ENCODE measurements around the gene SEMA3B.
"Not testable (repeated sequence)": the region's sequence is repeated elsewhere in the genome, so short reads cannot be mapped to it uniquely, and the experiment has no call there.

The SEMA3B gene

DNA sequence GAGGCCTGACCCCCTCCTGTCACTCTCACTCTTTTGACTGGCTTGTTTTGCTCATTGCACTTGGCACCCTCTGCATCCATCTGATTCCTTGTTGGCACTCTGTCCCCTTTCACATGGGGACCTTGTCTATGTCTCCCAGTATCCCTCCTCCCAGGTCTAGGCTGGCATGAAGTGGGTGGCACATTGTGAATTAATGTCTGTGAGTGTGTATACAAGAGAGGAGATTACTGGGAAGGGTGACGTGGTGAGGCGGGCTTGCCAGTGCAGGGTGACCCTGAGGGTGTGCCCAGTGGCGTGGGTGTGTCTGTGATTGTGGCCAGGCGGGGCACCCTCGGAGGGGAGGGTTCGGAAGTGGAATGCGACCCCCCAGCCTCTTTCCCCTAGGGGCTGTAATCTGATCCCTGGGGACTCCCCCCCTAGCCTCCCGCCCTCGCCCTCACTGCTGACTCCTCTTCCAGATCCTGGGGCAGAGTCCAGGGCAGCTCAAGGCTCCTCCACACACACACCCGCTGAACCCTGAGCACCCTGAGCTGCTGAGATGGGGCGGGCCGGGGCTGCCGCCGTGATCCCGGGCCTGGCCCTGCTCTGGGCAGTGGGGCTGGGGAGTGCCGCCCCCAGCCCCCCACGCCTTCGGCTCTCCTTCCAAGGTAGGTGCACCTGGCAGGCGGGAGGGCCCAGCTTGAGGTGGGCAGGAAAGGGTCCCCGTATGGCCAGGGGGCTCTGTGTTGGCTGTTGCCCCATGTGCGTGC is at the start of gene SEMA3B:
Gene SEMA3B, plus strand, starts transcription at position 445 of the 749 bp plus-strand sequence. Its CDS starts 94 bp downstream, at position 539.
- no peak for DNase-seq (ENCODE audit: low read depth)

DNA sequence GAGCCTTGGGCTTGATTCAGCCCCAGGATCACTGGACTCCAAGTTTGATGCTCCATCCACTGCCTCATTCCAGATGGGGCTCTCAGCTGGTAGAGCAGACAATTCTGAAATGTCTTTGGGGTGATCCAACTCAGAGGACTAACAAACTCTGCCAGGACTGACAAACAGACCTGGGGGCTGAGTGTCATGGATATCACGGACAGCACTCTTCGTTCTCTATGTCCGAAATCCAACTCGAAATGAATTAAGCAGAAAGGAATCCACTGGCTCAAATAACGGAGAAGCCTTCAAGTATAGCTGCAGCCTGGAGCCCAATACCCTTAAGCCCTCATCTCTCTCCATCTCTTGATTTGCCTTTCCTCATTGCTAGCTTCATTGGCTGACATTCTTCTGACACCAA is 49.7 kb upstream of the SEMA3B start:
- DNase-seq (ENCODE audit: low read depth): no peak

DNA sequence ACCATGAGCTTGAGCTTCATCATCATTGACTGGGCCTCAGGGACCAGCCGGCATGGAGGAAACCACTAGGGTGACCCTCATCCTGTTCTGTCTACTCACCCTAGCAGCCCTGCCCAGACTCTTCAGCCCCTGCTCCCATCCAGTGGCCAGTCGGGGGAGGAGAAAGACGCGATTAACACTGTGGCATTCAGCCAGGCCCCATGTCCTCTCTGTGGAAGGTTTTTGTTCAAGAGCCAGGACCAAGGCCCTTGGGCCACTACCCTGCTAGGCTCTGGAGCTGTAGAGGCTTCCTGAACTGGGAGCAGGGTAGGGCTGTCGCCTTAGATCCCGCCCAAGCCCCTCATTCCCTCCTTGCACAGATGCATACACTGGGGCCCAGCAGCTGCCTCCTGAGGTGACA is 48.8 kb upstream of the SEMA3B start:
- DNase-seq (ENCODE audit: low read depth): no peak

DNA sequence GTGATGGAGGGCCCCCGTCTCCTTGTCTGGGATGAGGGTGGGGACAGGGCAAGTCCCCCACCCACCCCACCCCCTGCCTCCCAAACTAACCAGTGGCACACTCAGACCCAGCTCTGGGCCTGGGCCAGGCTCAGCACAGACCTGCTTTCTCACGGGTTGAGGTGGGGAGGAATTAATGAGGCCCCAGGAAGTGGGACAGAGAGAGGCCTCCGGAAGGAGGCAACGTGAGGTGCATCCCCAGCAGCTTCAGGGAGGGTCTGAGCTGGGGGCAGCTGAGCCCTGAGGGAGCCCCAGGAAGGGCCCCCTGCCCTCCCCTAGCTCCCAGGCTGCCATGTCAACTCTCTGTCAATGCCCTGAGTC is 47.9 kb upstream of the SEMA3B start:
- no peak for DNase-seq (ENCODE audit: low read depth)

DNA sequence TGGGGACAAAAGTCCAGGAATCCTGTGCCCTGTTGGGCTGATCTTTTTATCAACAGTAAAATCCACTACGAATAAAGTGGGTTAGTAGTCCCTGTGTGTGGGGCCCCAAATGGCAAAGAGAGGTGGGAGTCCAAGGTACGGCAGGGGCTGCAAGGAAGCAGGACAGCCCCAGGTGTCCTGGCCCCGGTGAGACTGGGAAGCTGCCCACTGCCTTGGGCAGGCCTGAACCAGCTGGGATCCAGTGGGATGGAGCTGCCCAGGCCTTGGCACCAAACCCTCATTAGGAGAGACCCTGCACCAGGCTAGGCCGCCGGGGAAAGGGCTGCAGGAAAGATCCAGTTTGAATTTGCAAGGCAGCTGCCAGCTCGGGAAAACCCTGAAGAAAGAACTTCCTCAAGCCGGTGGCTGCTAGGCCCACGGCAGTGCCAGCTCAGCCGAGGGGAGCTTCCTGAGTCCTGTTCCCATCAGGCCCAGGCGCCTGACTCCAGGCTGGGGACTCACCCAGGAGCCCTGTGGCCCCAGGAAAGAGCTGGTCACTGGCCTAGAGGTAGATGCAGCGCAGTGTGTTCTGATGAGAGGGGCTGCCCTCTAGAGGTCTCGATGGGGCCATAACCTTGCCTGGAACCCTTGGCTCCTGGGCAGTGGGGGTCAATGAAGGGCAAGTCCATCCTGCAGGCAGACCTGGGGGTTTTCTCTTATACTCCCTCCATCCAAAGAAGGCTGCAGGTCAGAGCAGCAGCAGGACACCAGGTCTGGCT is 47.4 kb upstream of the SEMA3B start:
- DNase-seq (ENCODE audit: low read depth): no peak

DNA sequence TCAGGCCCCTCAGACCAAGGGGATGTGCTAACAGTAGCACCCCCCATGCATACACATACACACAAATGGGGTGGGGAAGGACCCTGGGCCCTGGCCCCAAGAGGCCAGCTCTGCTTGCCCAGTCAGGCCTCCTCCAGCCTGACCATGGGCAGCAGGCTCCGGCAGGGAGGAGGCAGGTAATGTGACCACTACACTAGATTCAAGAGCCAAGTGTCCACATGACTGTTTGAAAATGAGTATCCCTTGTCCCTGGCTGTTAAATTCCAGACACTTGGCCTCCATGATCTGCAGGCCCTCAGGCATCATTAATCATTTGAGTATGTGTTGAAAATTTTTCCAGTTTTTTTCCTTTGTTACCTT is 46.8 kb upstream of the SEMA3B start:
- no peak for DNase-seq (ENCODE audit: low read depth)

DNA sequence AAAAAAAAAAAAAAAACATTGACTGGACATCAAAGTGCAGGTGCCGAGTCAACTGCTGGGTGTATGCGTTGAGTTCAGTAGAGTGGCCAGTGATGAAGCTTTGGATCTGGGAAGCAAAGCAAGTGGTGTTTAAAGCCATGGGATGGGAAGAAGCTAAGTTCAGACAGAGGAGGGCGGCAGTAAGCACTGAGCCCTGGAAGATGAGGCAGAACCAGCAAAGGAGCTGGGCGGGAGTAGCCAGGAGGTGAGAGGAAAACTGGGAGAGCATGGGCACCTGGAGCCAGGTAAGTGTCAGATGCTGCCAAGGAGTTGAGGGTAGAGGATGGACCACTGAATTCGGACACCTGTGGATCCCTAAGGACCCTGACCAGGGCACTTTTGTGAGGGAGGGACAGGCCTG is 44.3 kb upstream of the SEMA3B start:
- no peak for DNase-seq (ENCODE audit: low read depth)

DNA sequence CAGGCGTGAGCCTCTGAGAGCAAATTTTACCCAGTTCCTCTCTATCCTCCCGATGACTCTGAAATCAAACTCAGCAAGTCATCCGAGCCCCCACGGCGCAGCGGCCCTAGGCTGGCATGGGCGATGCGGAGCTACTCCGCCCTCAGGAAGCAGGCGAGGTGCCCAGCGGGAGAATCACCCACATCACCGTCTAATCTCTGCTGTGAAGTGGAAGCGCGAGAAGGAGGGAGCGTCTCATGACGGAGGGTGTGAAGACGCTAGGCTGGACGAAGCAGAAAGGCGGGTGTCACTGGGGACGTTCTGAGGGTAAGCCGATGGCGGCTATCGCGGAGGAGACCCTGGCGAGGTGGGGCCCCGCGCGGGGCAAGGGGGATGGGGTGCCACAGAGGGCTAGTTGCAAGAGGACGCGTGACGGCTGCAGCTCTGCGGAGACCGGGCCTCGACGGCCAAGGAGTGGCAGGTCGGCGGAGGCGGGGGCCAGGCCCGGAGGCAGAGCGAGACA is 42.0 kb upstream of the SEMA3B start:
- DNase-seq (ENCODE audit: low read depth): no peak

DNA sequence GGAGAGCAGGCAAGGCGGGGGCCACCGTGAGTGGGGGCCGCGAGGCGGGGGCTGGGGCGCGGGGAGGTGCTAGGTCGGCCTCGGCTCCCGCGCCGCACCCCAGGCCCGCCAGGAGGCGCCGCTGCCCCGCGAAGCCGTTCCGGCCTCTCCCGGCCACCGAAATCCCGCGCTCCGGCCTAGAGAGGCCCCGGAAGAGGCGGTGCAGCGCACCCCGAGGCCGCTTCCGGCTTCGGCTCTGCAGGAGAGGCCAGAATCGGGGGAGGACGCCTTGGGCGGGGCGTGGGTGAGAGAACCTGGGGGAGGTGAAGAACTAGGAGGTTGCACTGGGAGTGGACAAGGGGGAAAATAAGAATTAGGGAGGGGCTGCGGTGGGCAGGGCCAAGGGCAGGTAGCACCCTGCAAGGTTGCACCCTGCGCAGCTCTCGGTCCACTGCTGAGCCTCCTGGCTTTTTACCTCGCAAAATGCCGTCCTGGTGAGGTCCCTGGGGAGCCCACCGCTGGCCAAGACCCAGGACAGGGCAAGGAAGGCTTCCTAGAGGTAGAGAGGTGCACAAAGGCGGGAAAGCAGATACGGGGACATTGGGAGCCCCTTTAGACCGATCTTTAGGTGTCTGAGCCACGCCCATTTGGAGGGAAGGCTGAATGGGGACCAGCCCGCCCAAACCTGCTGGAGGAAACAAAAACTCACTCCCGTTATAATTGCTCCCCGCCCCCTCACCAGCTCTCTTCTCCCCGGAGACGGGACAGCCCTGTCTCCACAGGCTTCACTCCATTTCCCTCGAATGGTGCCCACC is 41.4 kb upstream of the SEMA3B start:
- peak; percentile 81 for DNase-seq (ENCODE audit: low read depth)

DNA sequence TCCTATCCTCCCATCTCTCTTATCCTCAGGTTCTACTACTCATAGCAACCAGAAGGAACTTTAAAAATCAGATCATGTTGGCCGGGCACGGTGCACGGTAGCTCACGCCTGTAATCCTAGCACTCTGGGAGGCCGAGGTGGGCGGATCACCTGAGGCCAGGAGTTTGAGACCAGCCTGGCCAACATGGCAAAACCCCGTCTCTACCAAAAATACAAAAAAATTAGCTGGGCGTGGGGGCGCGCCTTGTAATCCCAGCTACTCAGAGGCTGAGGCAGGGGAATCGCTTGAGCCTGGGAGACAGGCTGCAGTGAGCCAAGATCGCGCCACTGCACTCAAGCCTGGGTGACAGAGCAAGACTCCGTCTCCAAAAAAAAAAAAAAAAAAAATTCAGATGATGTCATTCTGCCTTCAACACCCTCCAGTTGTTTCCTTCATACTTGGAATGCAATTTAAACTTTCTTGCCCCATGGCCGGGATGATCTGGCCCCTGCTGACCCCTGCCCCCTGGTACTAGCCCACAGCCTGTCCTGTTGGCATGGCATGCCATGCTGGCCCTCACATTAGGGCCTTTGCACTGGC is 40.7 kb upstream of the SEMA3B start:
- DNase-seq (ENCODE audit: low read depth): not testable (repeated sequence)

DNA sequence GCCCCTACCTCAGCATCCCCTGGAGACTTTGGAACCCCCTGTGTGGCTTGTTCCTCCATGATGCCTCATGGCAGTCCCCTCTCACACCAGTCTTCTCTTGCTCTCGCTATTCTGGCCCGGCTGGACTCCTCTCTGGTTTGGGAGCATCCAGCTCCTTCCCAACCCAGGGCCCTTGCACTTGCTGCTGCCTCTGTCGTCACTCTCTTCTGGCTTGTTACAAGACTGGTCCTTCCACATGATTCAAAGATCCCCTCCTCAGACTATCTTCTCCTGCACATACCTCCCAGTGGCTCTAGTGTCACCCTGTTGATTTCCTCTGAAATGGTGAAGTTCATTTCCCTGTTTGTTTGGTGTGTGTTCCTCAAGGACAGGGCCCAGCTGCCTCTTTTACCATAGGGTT is 39.5 kb upstream of the SEMA3B start:
- DNase-seq (ENCODE audit: low read depth): no peak

DNA sequence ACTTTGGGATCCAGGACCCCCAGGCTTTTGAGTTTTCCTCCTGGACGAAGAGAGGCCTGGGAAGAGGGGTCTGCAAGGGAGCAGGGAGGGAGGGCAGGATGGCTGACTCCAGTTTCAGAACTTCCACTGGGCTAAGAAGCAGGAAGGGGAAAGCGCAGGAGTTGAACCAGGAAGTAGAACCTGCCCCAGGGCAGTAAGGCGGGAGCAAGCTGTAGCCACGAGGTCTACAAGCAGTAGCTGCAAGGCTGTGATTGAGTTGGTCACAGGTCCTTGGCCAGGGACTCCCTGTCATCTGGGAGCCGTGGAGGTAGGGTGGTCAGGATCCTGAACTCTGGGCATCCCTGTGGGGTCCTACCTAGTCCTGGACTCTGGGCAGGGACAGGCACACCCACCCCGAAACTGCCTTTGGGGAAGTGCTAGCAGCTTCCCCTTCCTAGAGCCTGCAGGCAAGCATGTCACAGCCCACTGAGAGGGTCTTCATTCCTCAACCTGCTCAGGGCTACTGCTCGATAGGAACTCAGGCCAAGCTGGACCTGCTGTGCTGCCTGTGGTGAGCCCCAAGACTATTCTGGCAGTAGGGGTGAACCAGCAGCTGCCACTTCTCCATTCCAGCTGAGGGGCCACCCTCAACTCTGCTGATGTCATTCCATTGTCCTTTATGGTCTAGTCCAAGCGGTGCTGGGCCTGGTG is 38.7 kb upstream of the SEMA3B start:
- DNase-seq (ENCODE audit: low read depth): no peak

DNA sequence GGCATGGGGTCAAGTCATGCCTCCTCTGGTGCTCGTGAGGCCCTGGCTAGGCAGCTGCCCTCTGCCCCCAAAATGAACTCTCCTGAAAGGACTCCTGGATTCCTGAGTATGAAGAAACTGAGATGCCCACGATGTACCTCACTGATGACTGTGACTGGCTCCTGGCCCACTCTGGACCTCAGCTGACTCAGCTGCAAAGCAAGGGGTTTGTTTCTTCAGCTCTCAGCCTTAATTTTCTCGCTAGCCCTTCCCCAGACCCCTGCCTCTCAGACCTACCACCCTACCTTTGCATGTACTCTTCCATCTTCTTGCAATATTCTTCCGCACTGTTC is 38.2 kb upstream of the SEMA3B start:
- no peak for DNase-seq (ENCODE audit: low read depth)

DNA sequence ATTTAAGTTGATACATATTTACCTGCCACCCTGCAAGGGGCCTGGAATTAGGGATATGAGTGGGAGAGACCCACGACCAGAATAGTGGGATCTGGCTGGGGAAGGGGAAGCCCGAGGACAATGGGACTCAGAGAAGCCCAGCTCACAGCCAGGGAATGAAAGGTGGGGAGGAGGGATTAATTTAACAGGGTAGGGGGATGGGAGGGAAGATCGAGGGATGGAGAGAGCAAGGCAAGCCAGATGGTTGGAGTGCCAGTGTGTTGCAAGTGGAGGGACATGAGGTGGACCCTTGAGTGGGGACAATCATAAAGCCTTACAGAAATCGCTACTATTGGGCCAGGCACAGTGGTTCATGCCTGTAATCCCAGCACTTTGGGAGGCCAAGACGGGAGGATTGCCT is 37.4 kb upstream of the SEMA3B start:
- DNase-seq (ENCODE audit: low read depth): no peak

DNA sequence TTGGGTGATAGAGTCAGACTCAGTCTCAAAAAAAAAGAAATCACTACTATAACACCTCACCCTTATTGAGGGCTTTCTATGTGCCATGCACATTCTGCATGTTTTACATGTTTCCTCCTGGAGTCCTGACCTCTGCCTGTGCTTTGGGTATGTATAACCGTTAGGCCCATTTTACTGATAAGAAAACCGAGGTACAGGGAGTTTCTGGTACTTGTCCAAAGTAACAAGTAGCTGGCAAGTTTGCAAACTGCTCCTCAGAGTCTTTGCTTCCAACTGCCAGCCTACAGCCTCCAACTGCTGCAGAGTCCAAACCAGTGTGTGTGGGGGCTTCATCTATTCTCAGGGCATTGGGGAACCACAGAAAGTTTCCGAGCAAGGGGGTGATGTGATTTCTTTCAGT is 36.6 kb upstream of the SEMA3B start:
- DNase-seq (ENCODE audit: low read depth): no peak

DNA sequence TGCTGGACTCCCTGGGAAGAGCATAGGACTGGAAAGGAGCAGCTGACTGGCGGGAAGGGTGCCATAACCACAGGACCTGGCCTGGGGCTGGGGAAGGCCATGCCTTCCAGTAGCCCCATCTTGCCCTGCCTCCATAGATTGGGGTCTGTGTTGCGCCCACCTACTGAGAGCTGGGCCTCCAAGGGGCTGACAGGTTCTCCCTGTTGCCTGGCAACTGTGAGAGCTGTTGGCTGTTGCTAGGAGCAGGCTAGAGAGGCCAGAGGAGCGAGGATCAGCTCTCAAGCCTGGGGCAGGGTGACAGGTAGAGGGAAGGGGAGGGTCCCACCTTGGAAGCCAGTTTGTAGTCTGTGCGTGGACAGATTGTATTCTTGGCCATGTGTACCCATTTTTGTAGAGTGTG is 35.8 kb upstream of the SEMA3B start:
- no peak for DNase-seq (ENCODE audit: low read depth)

DNA sequence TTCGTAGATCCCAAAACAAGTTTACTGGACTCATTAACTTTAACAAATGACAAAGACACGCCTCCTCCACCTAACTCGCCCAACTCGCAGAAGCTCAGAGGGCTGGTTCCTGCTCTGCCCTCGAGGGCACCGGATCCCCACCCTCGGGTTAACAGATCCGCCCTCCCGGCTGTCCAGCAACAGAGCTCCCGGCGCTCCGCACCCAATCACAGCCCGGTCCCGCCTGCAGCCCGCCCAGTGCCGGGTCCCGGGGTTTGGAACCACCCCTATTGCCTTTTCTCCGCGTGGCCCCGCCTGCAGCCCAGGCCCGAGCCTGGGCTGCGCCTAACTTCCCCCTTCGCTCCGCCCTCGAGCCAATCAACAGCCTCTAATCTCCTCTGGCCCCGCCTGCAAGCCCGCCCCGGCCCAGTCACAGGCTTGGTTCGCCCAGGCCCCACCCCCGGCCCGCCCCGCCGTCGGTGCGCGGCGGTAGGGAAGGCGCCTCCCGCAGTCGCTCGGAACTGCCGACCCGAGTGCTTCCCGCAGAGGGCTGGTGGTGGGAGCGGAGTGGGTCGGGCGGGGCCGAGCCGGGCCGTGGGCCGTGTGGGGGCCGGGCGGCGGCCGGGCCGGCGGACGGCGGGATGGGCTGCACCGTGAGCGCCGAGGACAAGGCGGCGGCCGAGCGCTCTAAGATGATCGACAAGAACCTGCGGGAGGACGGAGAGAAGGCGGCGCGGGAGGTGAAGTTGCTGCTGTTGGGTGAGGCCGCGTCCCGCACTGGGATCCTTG is 33.0 kb upstream of the SEMA3B start, which contains the start of gene GNAI2:
Gene GNAI2, plus strand, starts transcription at position 489 of the 768 bp plus-strand sequence. Its CDS starts 132 bp downstream, at position 621.
- peak; percentile 97 for DNase-seq (ENCODE audit: low read depth)

DNA sequence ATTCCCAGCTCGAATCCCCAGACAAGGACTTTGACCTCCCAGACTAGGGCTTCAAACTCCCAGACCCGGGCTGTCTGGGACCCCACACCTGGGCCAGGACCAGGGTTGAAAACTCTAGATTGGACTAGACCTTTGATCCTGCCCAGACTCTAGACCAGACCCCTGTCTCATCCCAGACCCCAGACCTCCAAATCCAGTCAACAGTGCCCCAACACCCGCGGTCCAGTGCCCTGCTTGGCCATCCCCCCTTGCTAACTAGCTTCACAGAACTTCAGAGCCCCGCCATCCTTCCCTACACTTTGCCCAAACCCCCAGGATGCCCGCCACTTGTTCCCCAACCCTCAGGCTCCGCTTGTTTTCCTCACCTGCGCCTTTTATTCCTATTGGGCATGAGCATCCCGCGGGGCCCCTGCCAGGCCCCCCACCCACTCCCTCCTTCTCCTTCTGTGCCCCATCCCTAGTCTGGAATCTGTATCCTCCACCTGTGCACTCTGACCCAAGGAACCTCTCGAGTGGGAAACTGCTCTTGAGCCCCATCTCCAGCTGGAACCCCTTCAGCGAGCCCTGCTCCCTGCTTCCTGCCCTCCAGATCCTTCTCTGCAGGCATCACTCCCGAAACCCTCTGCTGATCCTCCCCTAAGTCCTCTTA is 32.3 kb upstream of the SEMA3B start:
- DNase-seq (ENCODE audit: low read depth): no peak

DNA sequence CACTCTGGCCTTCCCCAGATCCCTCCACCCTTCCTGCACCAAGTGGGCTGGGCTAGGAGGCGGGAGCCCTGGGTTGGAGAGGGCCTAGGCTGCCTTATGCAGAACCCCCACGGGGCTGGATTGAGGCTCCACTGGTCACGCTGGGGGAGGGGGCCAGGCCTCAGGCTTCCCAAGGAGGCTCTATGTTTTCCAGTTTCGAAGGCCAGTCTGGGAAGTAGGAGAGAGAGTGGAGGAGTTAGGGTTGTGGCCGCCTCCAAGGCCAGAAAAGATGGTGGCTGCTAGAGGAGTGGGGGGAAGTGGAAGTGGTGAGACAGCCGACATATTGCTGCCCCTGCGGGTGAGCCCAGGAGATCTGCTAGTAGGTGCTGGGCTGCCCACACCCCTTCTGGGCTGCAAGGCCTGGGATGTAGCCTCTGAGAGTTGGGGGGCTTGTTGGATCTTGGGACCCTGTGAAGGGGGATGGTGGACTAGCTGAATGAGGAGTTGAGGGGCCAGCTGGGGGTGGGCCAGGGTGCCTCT is 31.8 kb upstream of the SEMA3B start:
- no peak for DNase-seq (ENCODE audit: low read depth)
